8988T (cell line): ENCODE measurements around the gene JUND.

Experiments used
- DNase-seq: peaks from one replicate; pipeline ENCODE4 v3.0.0; 2011

Gene JUND

DNA sequence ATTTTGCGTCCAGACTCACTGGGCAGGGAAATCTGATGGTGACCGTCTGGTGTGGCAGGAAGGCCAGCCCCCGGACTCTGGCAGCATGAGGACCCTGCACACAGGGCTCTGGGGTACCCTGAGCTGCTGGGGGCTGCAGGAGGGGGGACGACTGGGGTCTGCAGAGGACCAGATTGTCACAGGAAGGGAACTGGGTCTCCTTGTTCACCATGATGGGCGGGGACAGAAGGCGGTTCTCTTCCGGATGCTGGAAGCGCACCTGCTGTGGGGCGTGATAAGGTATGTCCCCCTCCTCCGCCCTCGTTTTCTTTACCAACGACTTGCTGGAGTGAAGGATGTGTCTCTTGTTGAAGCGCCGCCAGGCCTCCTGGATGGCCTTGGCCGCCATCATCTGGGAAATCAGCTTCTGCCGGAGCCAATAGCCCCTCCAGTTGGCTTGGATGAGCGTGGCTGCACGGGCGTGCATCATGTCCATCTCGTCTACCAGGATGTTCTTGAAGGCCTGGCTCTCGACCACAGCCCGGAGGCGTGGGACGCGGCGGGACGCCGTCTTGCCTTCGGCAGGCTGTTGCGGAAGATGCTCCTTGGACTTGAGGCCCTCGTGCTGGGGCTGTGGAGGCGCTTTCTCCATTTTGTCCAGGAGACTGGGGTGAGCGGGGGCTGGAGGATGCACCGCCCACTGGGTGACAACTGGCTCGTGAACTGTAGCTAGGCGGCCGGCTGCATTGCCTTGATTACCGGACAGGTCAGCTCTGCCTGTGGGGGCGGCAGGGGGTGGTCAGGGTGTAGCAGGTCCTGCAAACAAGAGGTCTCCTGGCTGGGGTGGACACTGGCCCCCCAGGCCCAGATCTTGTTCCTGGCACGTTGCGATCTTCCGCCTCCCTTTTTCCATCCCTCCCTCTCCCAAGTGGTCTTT, 14.4 kb downstream of the JUND start:
- DNase-seq: no peak

DNA sequence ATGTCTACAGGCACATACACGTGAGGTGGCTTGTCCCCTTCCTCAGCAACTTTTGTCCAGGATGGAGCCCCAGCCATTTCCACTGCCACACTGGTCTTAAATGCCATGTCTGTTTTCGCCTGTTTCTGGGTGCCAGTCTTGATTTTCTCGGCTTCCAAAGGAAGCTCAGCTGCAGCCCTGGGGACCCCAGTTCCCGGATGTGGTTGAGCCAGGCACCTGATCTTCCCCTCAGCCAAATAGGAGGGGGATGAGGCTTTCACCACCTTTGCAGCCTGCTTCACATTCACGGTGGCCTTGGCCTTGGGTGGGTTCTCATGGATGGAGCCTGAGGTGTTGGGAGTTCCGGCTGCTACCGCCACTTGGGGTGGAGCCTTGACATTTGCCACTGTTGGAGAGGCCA, 15.8 kb downstream of the JUND start:
- no peak for DNase-seq

DNA sequence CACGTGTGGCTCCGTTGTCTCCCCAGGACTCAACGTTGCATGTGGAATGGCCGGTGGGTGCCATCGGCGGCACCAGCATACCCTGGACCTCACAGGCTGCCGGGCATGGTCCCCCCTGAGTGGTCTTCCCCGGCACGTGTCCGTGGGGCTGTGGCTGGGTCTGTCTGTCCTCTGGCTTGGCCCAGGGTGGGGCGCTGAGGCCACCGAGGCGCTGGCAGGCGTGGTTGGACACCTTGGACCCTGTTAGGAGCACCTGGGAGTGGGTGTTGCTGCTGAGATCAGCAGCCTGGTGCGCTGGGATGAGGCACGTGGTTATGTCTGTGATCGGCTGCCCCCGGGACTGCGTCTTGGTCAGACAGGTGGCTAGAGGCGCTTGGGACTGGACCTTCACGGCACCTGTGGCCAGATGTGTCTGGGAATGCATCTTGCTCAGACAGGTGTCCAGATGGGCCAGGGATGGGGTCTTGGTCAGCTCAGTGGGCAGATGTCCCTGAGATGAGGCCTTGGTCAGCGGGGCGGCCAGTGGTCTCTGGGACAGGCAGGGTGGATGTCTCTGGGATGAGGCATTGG, 16.4 kb downstream of the JUND start:
- DNase-seq: no peak

DNA sequence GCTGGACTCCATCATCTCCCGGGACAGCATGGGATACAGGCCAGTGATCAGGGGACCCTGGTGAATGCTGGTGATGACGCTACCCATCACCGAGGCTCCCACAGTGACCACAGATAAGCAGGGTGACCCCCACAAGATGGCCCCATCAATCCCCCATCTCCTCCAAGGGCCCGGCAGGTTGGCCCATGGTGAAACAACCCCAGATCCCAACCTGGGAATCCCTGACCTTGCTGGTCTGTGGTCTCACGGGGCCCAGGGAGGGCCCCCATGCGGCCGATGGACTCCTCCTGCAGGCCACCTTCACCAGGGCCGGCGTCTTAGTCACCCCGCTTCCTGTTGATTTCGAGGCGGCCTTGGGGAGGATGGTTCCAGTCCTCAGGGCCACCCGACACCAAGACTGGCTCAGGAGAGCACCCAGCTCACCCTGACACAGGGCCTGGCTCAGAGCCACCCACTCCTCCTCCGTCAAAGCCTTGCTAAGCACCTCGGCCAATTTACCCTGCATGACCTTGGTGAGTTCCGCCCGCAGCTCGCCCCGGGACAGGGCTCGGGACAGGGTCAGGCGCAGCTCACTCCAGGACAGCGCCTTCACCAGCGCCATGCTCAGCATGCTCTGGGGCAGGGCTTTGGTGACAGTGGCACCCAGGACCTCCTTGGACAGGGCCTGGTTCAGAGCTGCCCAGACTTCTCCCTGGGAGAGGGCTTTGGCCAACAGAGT, 17.1 kb downstream of the JUND start:
- DNase-seq: no peak

DNA sequence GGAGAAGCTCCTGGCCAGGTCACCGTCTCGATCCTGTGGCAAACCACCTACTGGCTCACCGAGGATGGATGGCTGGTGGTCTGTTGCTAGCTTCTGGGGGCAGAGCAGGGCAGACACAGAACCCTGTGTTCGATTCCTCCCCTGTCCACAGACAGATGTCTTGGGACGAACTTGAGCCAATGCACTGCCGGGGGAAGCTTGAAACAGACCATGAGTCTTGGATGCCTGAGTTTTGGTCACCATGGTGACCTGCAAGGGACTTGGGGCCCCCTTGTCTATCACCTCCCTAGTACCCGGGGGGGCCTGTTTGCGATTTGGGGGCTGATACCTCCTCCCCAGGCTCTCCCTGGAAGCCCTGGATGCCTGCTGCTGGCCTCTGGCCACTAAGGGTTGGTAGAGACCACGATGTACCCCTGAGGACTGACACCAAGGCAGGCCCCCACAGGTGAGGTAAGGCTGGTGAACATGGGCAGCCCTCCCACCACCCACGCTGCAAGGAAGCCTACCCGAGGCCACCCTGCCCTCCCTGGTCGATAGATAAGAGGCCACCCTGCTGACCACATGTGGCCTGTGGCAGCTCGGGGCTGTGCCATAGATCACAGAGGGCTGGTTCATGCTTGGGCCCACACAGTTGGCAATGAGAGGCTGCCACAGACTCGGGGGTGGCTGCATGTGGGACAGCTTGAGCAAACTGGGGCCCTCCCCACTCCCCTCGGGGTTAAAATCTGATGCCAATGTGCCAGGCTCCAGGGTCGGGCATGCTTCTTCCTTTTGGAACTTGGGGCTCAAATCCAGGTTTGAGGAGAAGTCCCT, 17.9 kb downstream of the JUND start:
- no peak for DNase-seq

DNA sequence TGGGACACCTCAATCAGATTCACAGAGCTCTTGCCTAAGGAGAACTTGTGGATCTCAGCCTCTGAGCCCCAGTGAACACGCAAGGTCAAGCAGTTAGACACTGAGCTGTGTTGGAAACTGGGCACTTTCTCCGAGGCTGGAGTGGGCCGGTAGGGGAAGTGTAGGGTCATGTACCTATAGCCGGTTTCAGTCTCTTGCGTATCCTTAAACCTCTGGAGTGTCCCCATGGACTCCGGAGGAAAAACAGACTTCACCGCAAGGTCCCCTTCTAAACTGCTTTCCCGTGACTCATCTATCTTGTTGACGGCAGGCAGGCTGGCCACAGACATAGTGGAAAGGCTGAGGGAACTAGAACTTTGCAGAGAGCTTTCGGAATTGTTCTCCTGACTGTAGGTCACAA, 18.5 kb downstream of the JUND start:
- DNase-seq: no peak

DNA sequence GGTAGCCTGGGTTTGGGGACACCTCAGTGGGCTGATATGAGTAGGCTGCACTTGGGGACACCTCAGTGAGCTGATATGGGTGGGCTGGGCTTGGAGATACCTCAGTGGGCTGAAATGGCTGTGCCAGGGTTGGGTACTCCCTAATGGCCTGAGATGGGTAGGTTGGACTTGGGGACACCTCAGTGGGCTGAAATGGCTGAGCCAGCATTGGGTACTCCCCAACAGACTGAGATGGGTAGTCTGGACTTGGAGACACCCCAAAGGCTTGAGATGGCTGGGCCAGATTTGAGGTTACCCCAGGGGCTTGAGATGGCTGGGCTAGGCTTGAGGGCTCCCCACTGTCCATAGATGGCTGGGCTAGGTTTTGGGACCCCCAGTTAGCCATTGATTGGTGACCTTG, 19.3 kb downstream of the JUND start:
- DNase-seq: no peak

DNA sequence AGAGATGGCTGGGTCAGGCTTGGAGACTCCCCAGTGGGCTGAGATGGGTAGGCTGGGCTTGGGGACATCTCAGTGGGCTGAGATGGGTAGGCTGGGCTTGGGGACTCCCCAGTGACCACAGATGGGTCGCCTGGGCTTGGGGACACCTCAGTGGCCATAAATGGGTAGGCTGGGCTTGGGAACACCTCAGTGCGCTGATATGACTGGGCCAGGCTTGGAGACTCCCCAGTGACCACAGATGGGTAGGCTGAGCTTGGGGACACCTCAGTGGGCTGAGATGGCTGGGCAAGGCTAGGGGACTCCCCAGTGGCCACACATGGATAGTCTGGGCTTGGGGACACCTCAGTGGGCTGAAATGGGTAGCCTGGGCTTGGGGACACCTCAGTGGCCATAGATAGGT, 19.9 kb downstream of the JUND start:
- DNase-seq: no peak

DNA sequence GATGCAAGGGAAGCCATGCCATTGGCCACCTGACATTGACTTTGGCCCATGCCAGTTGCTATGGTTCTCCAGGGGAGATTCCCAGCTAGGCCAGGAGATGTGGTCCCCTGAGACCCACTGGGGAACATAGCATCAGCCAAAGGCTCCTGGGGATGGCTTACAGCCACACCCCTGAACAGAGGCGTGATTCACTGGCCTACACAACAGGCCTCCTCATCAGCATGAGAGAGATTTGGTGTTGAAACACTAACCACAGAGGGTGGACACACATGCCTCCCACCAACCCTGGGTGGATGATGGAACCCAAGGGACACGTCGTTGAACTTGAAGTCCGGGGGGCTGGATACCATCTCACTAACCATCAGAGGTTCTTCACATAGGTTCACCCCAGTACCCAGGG, 21.5 kb downstream of the JUND start:
- DNase-seq: no peak

DNA sequence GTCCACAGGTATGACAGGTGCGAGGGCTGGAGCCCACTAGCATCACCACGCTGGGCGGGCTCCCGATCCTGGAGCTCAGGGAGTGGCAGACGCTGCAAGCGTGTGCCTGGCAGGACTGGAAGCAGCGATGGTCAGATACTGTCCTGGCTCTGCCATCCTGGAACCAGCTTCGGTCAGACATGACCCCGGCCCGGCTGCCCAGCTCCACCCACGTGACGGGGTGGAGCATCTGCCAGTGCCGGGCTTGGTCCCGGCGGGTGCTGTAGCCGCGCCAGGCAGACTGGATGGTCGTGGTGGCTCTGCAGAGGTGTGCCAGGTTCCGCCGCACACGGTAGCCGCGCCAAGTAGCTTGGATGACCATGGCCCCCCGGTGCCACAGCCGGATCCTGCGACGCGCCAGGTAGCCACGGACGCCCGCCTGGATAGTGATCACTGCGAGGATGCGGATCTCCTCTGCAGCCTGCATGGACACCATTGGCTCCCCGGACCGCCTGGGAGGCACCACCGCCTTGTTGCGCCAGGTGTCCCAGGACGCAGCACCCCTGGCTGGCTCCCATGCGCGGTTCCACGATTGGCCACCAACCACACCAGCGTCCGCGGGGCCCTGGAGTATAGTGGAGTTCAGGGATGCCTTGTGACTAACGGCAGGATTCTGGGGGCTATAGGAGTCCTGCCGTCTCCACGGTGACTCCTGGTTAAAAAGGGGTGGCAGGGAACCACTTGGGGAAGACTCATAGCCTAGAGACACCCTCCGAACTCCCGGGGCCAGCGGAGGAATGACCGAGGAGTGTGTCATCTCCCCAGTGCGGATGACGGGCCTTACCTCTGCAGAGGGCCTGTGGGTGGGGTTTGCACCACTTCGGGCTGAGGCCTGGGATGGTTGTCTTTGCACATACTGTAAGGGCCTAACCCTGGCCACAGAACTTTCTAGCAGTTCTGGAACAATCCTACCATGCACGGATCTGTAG, 23.6 kb downstream of the JUND start:
- DNase-seq: no peak

DNA sequence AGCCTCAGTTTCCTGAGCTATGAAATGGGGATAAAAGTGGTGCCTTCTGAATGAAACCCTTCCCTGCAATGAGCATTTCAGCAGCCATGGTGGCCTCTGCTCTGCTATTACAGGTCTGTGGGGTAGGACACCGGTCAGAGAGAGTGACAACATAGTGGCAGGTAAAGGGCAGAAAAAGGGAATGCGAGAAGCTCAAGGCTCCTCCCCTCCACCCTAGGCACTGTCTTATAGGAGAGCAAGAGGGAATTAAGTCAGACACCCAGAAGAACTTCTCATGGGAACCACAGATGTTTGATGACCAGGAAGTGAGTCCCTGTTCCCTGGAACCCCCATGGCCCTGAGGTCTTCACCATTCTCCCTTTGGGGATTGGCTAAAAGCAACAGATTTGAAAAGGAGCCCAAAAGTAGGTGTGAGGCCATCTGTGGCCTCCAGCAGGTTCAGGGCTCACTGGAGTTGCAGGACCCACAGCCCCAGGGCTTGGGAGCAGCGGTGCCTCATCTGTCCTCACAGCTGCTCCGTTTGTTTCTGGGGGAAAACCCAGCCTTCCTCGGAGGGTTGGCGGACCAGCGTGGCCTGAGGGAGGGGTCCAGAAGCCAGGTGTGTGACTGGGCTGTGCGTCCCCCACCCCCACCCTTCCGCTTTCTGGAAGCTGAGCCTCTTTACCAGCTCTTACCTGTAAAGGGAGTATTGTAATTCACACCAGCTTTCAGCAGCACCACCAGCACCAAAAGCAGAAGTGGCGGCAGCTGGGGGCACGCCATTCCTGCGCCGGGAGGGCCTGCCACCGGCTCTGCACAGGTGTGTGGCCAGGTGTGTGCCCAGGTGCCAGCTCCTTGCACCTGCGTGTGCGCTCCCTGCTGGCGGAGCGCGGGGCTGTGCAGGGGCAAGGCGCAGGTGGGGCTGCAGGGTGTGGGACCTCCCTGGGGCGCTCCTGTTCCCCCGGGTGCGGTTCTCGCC, 26.6 kb downstream of the JUND start:
- no peak for DNase-seq

DNA sequence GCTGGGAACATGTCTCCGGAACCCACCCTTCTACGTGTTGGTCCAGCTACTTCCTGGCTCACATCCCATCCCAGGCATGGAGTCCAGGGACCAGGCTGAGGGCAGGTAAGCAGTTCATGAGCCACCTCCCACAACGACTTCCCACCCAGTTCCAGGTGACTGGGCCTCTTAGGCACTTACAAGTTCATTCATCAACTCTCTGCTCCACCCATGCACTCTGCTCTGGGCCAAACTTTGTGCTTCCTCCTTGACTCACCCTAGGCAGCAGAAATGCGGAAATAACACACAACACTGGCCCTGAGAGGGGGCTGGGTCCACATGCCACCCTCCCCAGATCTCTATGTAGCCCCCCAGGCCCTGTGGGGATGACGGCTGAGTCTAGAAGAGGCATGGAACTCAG, 27.7 kb downstream of the JUND start:
- no peak for DNase-seq

DNA sequence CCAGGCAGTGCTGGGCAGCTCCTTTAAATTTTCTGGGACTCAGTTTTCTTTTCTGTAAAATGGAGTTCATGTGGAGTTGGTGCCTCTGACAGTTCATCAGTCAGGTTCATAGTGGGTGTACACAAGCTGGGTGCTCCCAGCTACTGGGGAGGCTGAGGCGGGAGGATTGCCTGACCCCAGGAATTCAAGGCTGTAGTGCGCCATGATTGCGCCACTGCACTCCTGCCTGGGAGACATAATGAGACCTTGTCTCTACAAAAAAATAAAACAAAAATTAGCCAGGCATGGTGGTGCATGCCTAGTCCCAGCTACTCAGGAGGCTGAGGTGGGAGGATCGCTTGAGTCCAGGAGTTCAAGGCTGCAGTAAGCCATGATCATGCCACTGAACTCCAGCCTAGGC, 28.3 kb downstream of the JUND start:
- DNase-seq: no peak

DNA sequence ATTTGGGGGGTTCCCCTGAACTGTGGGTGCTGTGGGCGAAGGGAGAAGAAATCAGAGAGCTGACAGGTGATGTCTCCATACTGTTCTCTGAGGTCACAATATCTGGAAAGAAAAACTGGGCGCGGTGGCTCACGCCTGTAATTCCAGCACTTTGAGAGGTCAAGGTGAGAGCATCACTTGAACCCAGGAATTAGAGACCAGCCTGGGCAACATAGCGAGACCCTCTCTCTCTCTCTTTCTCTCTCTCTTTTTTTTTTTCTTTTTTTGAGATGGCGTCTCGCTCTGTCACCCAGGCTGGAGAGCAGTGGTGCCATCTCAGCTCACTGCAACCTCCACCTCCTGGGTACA, 29.1 kb downstream of the JUND start:
- no peak for DNase-seq

DNA sequence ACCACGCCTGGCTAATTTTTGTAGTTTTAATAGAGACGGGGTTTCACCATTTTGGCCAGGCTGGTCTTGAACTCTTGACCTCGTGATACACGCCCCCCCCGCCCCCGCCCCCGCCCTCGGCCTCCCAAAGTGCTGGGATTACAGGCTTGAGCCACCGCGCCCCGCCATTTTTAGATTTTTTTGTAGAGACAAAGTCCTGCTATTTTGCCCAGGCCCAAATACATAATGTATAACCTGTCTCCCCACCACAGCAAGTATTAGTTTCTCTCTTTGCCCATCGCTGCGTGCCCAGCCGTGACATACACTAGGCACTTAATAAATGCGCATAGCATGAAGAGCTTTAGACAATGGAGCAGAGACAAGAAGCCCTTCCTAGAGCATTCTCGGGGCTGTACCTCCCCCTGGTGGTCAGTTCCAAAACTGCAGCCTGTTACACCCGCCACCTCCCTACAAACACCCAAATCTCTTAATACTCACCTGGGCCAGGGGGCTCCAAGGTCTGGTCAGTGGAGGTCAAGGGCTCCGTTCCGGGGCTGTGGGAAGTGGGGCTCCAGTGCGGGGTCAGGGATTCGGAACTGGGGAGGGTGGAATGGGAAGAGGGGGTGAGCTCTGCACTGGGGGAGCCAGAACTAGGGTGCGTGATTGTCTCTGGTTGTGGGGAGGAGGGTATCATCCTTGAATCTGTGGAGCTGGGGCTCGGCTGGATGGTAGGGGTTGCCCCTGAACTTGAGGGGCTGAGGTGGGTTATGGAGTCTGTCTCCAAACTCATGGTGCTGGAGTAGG, 29.6 kb downstream of the JUND start:
- DNase-seq: peak; percentile 88

DNA sequence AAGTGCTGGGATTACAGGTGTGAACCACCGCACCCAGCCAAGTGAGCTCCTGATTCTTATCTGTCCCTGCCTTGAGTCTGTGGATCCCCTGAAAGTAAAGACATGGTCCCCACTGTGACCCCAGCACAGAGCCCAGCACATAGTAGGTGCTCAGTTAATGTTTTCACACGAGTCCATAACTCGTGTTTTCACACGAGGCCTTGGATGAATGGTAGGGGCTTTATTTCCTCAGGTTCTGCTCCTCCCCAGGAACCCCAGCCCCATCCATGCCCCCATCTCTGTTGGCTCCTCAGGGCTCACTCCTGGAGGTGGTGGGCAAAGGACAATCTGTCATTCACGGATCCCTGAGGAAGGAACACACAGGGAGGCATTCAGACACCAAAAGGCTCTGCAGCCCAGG, 31.6 kb downstream of the JUND start:
- no peak for DNase-seq

DNA sequence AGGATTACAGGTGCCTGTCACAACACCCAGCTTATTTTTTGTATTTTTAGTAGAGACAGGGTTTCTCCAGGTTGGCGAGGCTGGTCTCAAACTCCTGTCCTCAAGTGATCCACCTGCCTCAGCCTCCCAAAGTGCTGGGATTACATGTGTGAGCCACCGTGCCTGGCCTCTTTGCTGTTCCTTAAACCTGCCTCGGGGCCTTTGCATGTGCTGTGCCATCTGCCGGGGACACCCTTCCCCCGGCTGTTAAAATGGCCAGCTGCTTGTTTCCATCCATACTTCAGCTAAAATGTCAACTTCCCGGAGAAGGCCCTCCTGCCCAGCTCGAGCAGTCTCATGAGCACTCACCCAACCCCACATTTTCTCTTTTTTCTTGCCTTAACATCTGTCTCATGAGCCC, 36.1 kb downstream of the JUND start:
- DNase-seq: no peak

DNA sequence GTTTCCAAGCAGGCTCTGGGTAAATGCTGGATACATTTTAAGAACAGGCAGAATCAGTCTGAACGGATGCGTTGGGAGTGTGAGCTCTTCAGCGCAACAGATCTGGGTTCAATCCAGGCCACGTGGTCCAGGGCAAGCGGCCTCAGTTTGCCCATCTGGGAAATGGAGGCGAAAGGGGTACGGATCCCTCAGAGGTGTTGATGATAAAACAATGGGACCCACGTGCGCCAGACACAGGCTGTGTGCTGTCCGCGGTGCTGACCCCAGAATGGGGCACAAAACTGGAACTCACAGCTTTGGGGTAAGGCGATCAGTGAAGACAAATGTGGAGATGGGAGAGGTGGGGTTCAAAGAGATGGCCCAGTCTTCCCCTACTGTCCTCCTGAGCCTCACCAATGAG, 42.1 kb downstream of the JUND start:
- no peak for DNase-seq

DNA sequence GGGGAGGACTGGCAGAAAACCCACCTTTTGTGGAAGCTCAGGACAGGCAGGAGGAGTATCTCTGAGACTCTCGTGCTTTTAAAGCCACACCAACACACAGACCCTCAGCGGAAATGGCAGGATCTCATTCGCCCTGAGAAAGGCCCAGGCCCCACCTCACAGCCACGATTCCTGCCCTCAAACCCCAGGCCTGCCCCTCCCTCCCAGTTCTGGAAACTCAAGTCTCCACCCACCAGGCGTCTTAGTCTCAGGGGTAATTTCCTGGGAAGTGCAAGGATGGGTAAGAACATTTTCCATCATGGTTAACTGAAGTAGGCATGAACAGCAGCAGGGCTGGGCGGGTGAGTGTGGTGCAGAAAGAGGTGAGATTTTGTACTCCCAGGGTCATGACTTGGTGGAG, 47.2 kb downstream of the JUND start:
- DNase-seq: no peak

DNA sequence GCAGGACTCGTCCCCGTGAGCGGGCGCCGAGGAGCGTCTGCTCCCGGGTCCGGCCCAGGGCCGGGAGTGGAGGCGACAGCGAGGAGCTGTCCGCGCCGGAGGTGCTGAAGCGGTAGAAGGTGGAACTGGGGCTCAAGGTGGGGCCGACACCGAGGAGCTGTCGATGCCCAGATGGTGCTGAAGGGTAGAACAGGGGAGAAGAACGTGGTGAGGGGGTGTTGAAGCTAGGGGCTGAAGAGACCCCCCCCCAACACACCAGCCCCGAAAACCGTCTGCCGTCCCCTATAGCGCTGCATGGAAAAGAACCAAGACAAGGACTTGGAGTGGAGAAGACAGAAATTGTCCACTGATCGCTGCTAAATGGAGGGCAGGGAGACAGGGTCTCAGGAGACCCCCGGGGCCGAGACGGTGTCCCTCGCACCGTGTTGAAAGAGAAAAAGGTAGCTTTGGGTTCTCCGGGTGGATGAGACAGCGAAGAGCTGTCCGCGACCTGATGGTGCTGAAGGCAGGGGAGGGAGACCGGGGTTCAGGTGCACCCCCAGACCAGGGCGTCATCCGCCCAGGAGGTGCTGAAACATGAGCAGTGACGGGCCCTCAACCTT, 48.1 kb downstream of the JUND start:
- no peak for DNase-seq
